ENCODE results near the gene DGKG.

The DGKG gene

DNA sequence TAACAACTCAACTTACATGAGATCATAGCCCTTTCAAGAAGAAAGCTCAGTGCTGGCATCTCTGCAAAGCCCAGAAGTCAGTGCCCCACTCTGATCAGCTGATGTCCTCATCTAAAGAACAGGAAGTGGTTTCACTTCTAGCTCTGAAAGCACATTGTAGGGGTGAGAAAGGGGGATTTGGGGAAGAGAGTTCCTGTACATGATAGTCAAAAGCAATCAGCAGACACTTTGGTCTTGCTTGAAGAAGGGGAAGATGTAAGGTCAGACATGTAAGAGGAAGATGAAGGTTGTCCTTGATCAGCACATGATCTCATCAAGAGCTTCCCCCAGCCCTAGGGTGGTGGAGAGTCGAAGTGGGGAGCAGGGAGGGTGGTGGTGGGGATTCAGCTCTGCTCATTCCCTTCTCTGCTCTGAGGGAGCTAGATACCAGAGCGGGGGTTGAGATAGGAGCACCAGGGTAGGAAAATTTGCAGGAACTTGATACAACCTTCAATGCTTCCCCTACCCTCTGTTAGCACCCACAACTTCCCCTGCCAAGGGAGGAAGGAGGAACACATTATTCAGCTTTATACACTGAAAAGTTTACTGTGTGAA lies 176.7 kb downstream of the DGKG start:
- no peak for DNase-seq (ENCODE audit: extremely low read depth, low read depth)
- TF ChIP-seq CTCF (IDR thresholded peaks at IDR 0.05; ENCODE audit: low read depth, low read length) = no peak

DNA sequence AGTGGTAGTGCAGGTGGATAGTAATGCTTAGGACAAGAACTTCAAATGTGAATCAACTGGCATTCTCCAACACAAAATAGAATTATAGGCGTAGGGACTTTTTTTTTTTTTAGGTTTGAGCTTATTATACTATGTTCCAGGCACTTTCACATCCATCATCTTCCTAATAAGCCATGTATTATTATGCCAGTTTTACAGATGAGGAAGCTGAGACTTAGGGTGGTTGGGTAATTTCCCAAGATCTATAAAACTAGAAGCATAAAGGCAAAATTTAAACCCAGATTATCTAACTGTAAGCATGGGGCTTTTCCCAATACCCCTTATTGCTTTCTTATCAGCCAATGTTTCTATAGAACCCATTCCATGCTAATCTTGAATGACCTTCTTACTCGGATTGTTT lies 178.0 kb downstream of the DGKG start:
- DNase-seq (ENCODE audit: extremely low read depth, low read depth) = no peak
- no peak for TF ChIP-seq CTCF (IDR thresholded peaks at IDR 0.05; ENCODE audit: low read depth, low read length)

DNA sequence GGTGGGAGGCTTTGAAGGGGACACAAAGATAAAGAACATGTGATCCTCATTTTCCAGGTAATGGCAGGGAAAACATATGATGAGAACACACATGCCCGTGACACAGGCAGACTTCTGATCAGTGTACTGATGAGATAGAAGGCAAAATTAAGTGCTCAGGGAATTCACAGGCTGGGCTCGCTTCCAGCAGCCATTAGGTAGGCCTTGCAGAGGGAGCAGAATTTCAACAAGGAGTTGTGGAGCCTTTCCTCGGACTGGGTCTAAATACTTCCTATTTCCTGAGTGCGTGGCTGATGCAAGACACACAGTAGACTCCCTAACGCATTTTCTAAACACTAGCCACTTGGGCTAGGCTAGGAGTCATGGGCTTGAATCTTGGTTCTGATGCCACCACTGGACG lies 179.2 kb downstream of the DGKG start:
- TF ChIP-seq CTCF (IDR thresholded peaks at IDR 0.05; ENCODE audit: low read depth, low read length) = no peak
- DNase-seq (ENCODE audit: extremely low read depth, low read depth) = no peak

DNA sequence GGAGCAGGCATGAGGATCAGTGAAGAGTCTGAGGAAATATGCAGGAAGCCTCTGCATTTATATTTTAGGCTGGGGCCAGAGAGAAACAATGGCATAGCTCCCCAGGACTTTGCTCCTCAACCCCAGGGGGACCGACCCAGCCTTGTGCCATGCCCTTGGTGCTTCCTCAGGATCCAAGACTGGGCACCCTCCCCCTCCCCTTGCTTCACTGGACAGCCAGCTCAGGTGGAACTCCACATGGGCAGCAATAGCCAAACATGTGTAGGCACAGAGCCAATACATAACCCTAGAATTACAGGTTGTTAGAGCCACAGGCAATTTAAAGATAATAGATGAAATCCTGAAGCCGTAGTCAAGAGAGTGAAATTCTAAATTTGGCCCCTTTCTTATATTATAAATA lies 180.1 kb downstream of the DGKG start:
- no peak for DNase-seq (ENCODE audit: extremely low read depth, low read depth)
- no peak for TF ChIP-seq CTCF (IDR thresholded peaks at IDR 0.05; ENCODE audit: low read depth, low read length)

DNA sequence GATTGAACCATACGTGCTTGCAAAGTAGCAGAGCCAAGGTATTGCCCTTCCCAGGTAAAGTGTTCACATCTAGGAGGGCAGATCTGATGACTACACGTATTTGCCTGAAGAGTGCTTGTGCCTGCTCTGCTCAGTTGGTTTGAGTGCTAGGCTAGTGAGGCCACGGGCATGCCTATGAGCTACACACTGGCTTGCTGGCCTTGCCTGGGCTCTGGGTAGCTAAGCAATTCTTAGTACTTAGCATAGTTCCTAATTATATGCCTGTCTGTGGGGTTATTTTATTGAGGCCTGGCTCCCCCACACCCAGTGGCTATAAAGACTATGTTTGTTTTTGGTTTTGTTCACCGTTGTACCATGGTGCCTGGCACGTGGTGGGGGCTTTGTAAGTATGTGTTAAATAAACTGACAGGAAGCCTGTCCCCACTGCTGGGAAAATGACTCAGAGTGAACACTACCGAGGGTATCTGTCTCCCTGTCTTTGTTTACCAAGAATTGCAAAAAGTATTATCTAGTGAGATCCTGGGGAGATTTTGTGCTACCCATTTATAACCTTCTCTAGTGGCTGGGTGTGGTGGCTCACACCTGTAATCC lies 181.0 kb downstream of the DGKG start:
- TF ChIP-seq CTCF (IDR thresholded peaks at IDR 0.05; ENCODE audit: low read depth, low read length) = no peak
- no peak for DNase-seq (ENCODE audit: extremely low read depth, low read depth)

GRCh38 chr3:186180151-186180550 lies 181.9 kb downstream of the DGKG start:
- no peak for DNase-seq (ENCODE audit: extremely low read depth, low read depth)
- no peak for TF ChIP-seq CTCF (IDR thresholded peaks at IDR 0.05; ENCODE audit: low read depth, low read length)

- no peak for DNase-seq (ENCODE audit: extremely low read depth, low read depth)
- no peak for TF ChIP-seq CTCF (IDR thresholded peaks at IDR 0.05; ENCODE audit: low read depth, low read length)
Observed at GRCh38 chr3:186178412-186178811, 183.6 kb downstream of the DGKG start.

Measured in AG09319 (cell line).